D721Med (cell line): Measurements from ENCODE around the gene PRAC2.

Experiments used
- DNase-seq: peaks from one replicate; pipeline ENCODE4 v3.0.0; 2011; ENCODE audit warnings: low spot score; ENCODE audit not compliant: insufficient read length
- FAIRE-seq: peaks from 2 replicates; lab custom pipeline; 2011; peaks lifted over from hg19 to GRCh38; lab: Jason Lieb, UNC
- TF ChIP-seq, protein P1 (sequence below): IDR thresholded peaks from 2 replicates; pipeline ENCODE4 v1.5.1; 2012; ENCODE audit warnings: mild to moderate bottlenecking, control low read depth; ENCODE audit not compliant: insufficient read depth; ENCODE audit errors: missing control alignments

Gene PRAC2

GRCh38 chr17:48767263-48767774 lies 44.3 kb downstream of the PRAC2 start:
- DNase-seq (no peak), FAIRE-seq (no peak)
- TF ChIP-seq, protein P1, sequence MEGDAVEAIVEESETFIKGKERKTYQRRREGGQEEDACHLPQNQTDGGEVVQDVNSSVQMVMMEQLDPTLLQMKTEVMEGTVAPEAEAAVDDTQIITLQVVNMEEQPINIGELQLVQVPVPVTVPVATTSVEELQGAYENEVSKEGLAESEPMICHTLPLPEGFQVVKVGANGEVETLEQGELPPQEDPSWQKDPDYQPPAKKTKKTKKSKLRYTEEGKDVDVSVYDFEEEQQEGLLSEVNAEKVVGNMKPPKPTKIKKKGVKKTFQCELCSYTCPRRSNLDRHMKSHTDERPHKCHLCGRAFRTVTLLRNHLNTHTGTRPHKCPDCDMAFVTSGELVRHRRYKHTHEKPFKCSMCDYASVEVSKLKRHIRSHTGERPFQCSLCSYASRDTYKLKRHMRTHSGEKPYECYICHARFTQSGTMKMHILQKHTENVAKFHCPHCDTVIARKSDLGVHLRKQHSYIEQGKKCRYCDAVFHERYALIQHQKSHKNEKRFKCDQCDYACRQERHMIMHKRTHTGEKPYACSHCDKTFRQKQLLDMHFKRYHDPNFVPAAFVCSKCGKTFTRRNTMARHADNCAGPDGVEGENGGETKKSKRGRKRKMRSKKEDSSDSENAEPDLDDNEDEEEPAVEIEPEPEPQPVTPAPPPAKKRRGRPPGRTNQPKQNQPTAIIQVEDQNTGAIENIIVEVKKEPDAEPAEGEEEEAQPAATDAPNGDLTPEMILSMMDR: no peak

GRCh38 chr17:48769009-48769675 lies 46.2 kb downstream of the PRAC2 start:
- TF ChIP-seq, protein P1: no peak
- DNase-seq (no peak), FAIRE-seq (no peak)

DNA sequence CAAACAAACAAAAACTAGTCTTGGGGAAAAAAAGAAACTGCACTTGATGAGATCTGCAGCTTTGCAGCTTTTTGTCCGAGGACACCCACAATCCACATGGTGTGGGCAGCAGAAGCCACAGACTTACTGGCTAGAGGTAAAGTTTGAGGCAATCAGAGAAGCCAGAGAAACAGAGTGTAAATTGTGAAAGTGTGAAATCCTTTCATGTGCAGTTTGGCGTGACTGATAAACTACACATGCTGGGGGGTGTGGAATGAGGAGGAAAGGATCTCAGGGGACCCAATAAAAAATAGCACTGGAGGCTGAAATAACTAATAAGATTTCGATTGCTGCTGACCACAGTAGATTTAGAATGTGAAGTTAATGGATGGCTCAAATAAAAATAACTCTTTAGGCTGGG lies 48.0 kb downstream of the PRAC2 start:
- FAIRE-seq: no peak
- no peak for DNase-seq
- TF ChIP-seq, protein P1: no peak

DNA sequence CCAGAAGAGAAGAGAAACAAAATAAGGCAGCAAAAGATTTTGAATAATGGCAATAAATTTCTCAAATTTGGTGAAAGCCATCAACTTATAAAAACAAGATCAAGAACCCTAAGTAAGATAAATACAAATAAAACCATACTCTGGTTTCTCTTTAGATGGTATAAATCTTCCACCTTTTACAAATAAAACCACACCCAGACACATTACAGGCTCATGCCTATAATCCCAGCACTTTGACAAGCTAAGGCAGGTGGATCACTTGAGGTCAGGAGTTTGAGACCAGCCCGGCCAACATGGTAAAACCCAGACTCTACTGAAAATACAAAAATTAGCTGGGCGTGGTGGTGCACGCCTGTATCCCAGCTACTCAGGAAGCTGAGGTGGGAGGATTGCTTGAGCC lies 50.3 kb downstream of the PRAC2 start:
- TF ChIP-seq, protein P1: no peak
- FAIRE-seq (no peak), DNase-seq (no peak)
